Suprapubic skin (tissue), 4 donors: ENCODE measurements around the gene ONECUT3. TPM values are rescaled to one million over a fixed set of nuclear protein-coding genes. Genes with fewer than 3 reads are reported as not detected.

Experiments used
- DNase-seq, 2 donors: peaks; one replicate each; pipeline ENCODE4 v3.0.0-alpha.2; 2019; ENCODE audit warnings: low spot score in 2 of 2
- H3K27ac ChIP-seq: fragments of 200-600 bp; sonication (generic); one replicate; pipeline ENCODE4 v1.5.1; 2019
- H3K27me3 ChIP-seq: fragments of 200-600 bp; sonication (generic); one replicate; pipeline ENCODE4 v1.5.1; 2019
- H3K36me3 ChIP-seq: fragments of 200-600 bp; sonication (generic); one replicate; pipeline ENCODE4 v1.5.1; 2019
- H3K4me1 ChIP-seq: fragments of 200-600 bp; sonication (generic); one replicate; pipeline ENCODE4 v1.5.1; 2019
- H3K4me3 ChIP-seq: fragments of 200-600 bp; sonication (generic); one replicate; pipeline ENCODE4 v1.5.1; 2019; ENCODE audit warnings: mild to moderate bottlenecking
- H3K9me3 ChIP-seq: fragments of 200-600 bp; sonication (generic); one replicate; pipeline ENCODE4 v1.5.1; 2019
- EP300 ChIP-seq: sonication (generic); formaldehyde crosslinking; IDR thresholded peaks from one replicate; pipeline ENCODE4 v1.6.1; 2017; ENCODE audit warnings: antibody characterized with exemption
- POLR2A ChIP-seq, 2 donors: fragments of 450-650 bp; IDR thresholded peaks; one replicate each; pipeline ENCODE4 v1.6.1; 2017; ENCODE audit warnings: antibody characterized with exemption in 2 of 2, mild to moderate bottlenecking in 2 of 2, moderate library complexity in 2 of 2
- POLR2AphosphoS5 ChIP-seq, 3 donors: sonication (generic); formaldehyde crosslinking; IDR thresholded peaks; one replicate each; pipeline ENCODE4 v1.6.1; 2017; ENCODE audit warnings: antibody characterized with exemption in 3 of 3
- WGBS: methylation state at CpG from one replicate; pipeline ENCODE4 v1.1.5; 2018; 5-methylcytosine and 5-hydroxymethylcytosine counted together
- total RNA-seq, 4 donors: library from RNA; depleted of rRNA; stranded (reverse); fragments of >200 nt; gene quantifications; one replicate each; pipeline ENCODE4 v1.1.0, GENCODE V29; 2016
- TF ChIP-seq, protein P1 (sequence below), 2 donors: fragments of 200-600 bp in 1 of 2; fragments of 450-650 bp in 1 of 2; sonication (generic) in 1 of 2; IDR thresholded peaks; one replicate each; pipeline ENCODE4 v1.5.1; 2016 to 2019; ENCODE audit warnings: antibody characterized with exemption in 2 of 2, mild to moderate bottlenecking in 1 of 2, moderate library complexity in 1 of 2

Gene ONECUT3
- total RNA-seq, 4 donors from 2014 or later: not detected

DNA sequence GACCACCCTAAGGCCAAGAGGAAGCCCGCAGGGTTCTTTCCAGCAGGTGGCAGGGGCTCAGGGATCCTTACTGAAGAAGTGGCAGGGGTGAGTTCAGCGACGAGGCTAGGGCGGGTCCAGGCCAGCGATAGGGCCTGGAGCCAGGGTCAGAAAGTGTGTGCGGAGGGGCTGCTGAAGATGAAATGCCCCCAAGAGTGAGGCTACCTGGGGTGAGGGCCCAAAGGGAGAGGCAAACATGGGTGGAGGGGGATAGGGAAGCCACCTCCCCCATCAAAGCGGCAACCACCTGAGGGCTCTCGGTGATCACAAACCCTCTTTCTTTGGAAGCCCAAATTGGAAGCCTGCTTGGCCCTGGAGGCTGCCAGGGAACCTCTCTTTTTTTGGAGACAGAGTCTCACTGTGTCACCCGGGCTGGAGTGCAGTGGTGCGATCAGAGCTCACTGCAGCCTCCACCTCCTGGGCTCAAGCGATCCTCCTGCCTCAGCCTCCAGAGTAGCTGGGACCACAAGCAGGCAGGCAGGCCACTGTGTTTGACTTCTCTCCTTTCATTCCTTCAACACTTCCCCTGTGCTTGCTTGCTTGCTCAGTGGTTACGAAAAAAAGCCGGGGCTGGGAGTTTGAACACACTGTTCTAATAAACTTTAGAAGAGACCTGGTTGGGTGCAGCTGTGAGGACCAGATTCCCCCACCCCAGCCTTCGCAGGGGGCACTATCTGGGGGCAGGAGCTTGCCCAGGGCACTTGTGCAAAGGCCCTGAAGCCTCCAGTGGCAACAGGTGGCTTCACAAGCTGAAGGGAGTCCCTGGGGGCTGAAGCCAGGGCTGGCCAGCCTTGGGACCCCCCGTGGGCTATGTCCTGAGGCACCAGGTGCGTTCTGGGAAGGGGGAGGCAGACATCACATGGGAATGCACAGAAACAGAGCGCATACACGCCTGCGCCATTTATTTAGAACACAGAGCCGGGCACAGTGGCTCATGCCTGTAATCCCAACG, 60.2 kb downstream of the ONECUT3 start:
- DNase-seq: no peak
- H3K36me3 ChIP-seq: peaks cover 35% of the 10 kb centered on the region
- no peaks in the 10 kb centered on the region for H3K9me3 ChIP-seq
- no peak overlapping the region for H3K27ac ChIP-seq
- TF ChIP-seq POLR2A (IDR thresholded peaks at IDR 0.05): no peak
- TF ChIP-seq EP300: no peak
- TF ChIP-seq POLR2AphosphoS5 (IDR thresholded peaks at IDR 0.05): no peak
- TF ChIP-seq, protein P1, sequence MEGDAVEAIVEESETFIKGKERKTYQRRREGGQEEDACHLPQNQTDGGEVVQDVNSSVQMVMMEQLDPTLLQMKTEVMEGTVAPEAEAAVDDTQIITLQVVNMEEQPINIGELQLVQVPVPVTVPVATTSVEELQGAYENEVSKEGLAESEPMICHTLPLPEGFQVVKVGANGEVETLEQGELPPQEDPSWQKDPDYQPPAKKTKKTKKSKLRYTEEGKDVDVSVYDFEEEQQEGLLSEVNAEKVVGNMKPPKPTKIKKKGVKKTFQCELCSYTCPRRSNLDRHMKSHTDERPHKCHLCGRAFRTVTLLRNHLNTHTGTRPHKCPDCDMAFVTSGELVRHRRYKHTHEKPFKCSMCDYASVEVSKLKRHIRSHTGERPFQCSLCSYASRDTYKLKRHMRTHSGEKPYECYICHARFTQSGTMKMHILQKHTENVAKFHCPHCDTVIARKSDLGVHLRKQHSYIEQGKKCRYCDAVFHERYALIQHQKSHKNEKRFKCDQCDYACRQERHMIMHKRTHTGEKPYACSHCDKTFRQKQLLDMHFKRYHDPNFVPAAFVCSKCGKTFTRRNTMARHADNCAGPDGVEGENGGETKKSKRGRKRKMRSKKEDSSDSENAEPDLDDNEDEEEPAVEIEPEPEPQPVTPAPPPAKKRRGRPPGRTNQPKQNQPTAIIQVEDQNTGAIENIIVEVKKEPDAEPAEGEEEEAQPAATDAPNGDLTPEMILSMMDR (IDR thresholded peaks at IDR 0.05): no peak
- no peaks in the 10 kb centered on the region for H3K27me3 ChIP-seq
- 62% methylated on average over 20 of the region's 21 CpGs for WGBS
- H3K4me1 ChIP-seq: peaks cover 23% of the 10 kb centered on the region
- peak overlapping the region; percentile 55 for H3K4me3 ChIP-seq

GRCh38 chr19:1814391-1814790, 61.1 kb downstream of the ONECUT3 start:
- Histone ChIP-seq H3K36me3 (peaks cover 44% of the 10 kb centered on the region), H3K27ac (no peak overlapping the region), H3K9me3 (no peaks in the 10 kb centered on the region), H3K4me3 (no peak overlapping the region), H3K27me3 (no peaks in the 10 kb centered on the region), H3K4me1 (peaks cover 23% of the 10 kb centered on the region)
- no peak for DNase-seq
- 73% methylated on average over 5 of the region's 10 CpGs for WGBS
- TF ChIP-seq POLR2A (IDR thresholded peaks at IDR 0.05): no peak
- no peak for TF ChIP-seq POLR2AphosphoS5 (IDR thresholded peaks at IDR 0.05)
- TF ChIP-seq, protein P1 (IDR thresholded peaks at IDR 0.05): no peak
- no peak for TF ChIP-seq EP300

DNA sequence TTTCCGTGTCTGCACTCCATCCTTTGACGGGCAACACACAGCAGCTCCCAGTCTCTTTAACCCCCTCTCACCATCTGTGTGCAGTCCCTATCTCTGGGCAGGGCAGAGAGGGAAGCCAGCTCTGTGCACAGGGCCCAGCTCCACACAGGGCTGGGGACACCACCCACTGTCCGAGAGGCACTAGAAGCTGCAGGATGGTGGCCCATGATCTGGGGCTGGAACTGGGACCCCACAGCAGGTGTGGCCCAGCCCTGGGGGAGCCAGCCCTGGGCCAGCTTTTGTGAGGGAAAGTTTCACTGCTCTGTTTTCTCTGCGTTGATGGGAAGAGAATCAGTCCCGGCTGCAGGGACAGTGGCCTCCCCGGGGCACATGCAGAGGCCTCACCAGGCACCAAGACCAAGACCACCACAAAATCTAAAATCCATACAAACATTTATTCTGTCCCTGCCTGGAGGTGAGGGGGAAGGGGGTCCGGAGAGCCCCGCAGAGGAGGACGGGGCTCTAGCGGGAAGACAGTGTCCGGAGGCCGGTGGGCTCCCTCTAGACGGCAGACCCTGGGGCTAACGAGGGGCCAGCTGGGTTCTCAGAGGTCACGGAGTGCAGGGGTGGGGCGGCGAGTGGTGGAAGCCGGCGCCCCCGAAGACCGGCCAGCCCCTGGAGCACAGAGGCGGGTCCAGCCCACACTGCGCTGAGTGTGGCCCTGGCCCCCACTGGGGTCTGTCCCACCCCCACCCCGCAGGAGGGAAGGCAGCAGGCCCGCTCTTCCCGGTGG, 61.7 kb downstream of the ONECUT3 start:
- H3K4me1 ChIP-seq: peaks cover 23% of the 10 kb centered on the region
- no peak overlapping the region for H3K4me3 ChIP-seq
- no peaks in the 10 kb centered on the region for H3K27me3 ChIP-seq
- DNase-seq: no peak
- peaks cover 50% of the 10 kb centered on the region for H3K36me3 ChIP-seq
- no peak for TF ChIP-seq POLR2AphosphoS5 (IDR thresholded peaks at IDR 0.05)
- no peaks in the 10 kb centered on the region for H3K9me3 ChIP-seq
- WGBS: 79% methylated on average over 20 of the region's 26 CpGs
- H3K27ac ChIP-seq: no peak overlapping the region

DNA sequence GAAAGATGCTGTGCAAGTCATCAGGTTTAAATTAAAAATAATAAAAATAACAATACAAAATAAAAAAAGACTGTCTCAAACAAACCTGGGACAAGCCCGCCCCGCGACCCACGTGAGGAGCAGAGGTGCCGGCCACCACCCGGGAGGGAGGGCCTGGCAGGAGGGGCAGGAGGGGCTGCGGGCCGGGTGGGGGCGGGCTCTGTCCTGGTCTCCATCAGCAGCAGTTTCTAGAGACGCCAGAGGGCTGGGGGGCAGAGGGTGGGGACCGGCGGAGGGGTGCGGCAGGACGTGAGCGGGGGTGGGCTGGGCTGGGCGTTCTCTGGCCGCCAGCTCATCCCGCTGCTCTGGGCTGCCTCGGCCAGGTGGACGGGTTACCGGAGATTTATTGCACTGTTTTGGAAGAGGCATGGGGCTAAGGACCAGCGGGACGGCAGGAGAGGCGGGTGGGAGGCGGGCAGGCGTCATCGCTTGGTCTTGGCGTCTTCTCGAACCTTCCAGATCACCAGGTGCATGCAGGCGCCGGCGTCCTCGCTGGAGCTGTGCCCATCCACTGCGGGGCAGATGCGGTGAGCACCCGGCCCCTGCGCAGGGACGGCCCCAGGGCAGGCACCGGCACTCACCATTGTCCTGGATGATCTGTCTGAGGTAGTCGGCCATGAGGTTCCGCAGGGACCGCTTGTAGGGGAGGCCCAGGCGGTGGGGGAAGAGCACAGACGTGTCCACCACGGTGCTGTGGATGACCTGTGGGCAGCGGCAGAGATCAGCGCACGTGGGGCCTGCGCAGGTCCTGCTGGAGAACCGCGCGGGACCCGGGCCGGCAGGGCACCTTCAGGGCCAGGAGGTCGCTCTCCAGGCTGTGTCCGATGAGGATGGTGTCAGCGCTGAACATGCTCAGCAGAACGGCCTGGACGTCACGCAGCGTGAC, 62.6 kb downstream of the ONECUT3 start:
- Histone ChIP-seq H3K27ac (no peak overlapping the region), H3K27me3 (no peaks in the 10 kb centered on the region), H3K36me3 (peaks cover 59% of the 10 kb centered on the region), H3K9me3 (no peaks in the 10 kb centered on the region), H3K4me3 (no peak overlapping the region), H3K4me1 (peaks cover 23% of the 10 kb centered on the region)
- DNase-seq: no peak
- WGBS: 93% methylated on average over 43 of the region's 61 CpGs
- TF ChIP-seq POLR2A (IDR thresholded peaks at IDR 0.05) (no peak), POLR2AphosphoS5 (IDR thresholded peaks at IDR 0.05) (no peak), EP300 (no peak)
- TF ChIP-seq, protein P1 (IDR thresholded peaks at IDR 0.05): no peak

GRCh38 chr19:1816530-1817298, 63.4 kb downstream of the ONECUT3 start:
- H3K4me3 ChIP-seq: no peak overlapping the region
- peaks cover 67% of the 10 kb centered on the region for H3K36me3 ChIP-seq
- TF ChIP-seq EP300 (no peak), POLR2AphosphoS5 (IDR thresholded peaks at IDR 0.05) (no peak), POLR2A (IDR thresholded peaks at IDR 0.05) (no peak)
- TF ChIP-seq, protein P1 (IDR thresholded peaks at IDR 0.05): no peak
- WGBS: 96% methylated on average over 14 of the region's 36 CpGs
- H3K4me1 ChIP-seq: peaks cover 18% of the 10 kb centered on the region
- no peak for DNase-seq
- H3K9me3 ChIP-seq: no peaks in the 10 kb centered on the region
- no peak overlapping the region for H3K27ac ChIP-seq
- no peaks in the 10 kb centered on the region for H3K27me3 ChIP-seq
